Tibial nerve (tissue), 4 donors: Measurements from ENCODE around the gene RPS10. TPM values are rescaled to one million over a fixed set of nuclear protein-coding genes. Genes with fewer than 3 reads are reported as not detected.
"Not testable (repeated sequence)": the region's sequence is repeated elsewhere in the genome, so short reads cannot be mapped to it uniquely, and the experiment has no call there.

Experiments used
- DNase-seq, 2 donors: peaks; one replicate each; pipeline ENCODE4 v3.0.0-alpha.2; 2019; ENCODE audit warnings: low spot score in 2 of 2
- H3K27ac ChIP-seq, 4 donors: fragments of 200-600 bp; sonication (generic) in 3 of 4; one replicate each; pipeline ENCODE4 v1.5.1; 2017 to 2019; ENCODE audit warnings: mild to moderate bottlenecking in 1 of 4
- H3K27me3 ChIP-seq, 2 donors: fragments of 200-600 bp; sonication (generic) in 1 of 2; one replicate each; pipeline versions ENCODE4 v1.5.1 to v1.6.0; 2017 to 2019
- H3K36me3 ChIP-seq, 3 donors: fragments of 200-600 bp; sonication (generic); one replicate each; pipeline ENCODE4 v1.5.1; 2018 to 2019
- H3K4me1 ChIP-seq, 4 donors: fragments of 200-600 bp; sonication (generic) in 3 of 4; one replicate each; pipeline ENCODE4 v1.5.1; 2017 to 2019
- H3K4me3 ChIP-seq, 4 donors: fragments of 200-600 bp; sonication (generic) in 3 of 4; one replicate each; pipeline ENCODE4 v1.5.1; 2017 to 2019; ENCODE audit warnings: mild to moderate bottlenecking in 1 of 4, moderate library complexity in 1 of 4
- H3K9me3 ChIP-seq, 4 donors: fragments of 200-600 bp; sonication (generic) in 3 of 4; one replicate each; pipeline ENCODE4 v1.5.1; 2017 to 2019
- EP300 ChIP-seq, 2 donors: sonication (generic); formaldehyde crosslinking; IDR thresholded peaks; one replicate each; pipeline ENCODE4 v1.6.1; 2017; ENCODE audit warnings: antibody characterized with exemption in 2 of 2, mild to moderate bottlenecking in 1 of 2
- POLR2A ChIP-seq, 2 donors: fragments of 450-650 bp; IDR thresholded peaks; one replicate each; pipeline ENCODE4 v1.6.1; 2017; ENCODE audit warnings: antibody characterized with exemption in 2 of 2, mild to moderate bottlenecking in 2 of 2, moderate library complexity in 2 of 2
- WGBS, 2 donors: methylation state at CpG; one replicate each; pipeline ENCODE4 v1.1.5; 2018; 5-methylcytosine and 5-hydroxymethylcytosine counted together
- total RNA-seq, 4 donors: library from RNA; depleted of rRNA; stranded (reverse); fragments of >200 nt; gene quantifications; one replicate each; pipeline ENCODE4 v1.1.0, GENCODE V29; 2016
- TF ChIP-seq, protein P1 (sequence below), 5 experiments: fragments of 200-600 bp in 3 of 5; fragments of 450-650 bp in 2 of 5; sonication (generic) in 3 of 5; IDR thresholded peaks; one replicate each; pipeline ENCODE4 v1.5.1; 2016 to 2019; ENCODE audit warnings: antibody characterized with exemption in 5 of 5, mild to moderate bottlenecking in 3 of 5, moderate library complexity in 2 of 5

Gene RPS10
- total RNA-seq, 4 donors from 2014 or later, result 1,731 to 2,603 (median 2,031) TPM

DNA sequence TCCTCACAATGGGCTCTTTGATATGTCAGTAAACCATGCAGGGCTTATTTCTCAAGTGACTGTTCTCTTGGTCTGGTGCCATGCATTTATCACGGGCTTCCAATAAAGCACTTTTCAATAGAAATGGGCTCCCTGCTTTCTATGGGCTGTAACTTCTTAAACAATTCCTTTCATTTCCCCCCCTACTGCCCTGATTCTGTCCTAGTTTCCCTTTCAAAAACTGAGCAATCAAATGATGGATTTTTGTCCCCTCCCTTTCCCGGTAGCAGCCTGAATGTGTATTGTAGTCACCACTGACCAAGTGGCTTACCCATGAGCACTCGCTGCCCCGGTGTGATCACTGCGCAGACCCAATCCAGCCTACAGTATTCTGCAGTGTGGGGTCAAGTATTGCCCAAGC, 13.9 kb downstream of the RPS10 start:
- TF ChIP-seq EP300 (IDR thresholded peaks at IDR 0.05) (peak; percentile 49 to 79), POLR2A (IDR thresholded peaks at IDR 0.05) (peak in 1 of 2 donors; percentile 16)
- TF ChIP-seq, protein P1, sequence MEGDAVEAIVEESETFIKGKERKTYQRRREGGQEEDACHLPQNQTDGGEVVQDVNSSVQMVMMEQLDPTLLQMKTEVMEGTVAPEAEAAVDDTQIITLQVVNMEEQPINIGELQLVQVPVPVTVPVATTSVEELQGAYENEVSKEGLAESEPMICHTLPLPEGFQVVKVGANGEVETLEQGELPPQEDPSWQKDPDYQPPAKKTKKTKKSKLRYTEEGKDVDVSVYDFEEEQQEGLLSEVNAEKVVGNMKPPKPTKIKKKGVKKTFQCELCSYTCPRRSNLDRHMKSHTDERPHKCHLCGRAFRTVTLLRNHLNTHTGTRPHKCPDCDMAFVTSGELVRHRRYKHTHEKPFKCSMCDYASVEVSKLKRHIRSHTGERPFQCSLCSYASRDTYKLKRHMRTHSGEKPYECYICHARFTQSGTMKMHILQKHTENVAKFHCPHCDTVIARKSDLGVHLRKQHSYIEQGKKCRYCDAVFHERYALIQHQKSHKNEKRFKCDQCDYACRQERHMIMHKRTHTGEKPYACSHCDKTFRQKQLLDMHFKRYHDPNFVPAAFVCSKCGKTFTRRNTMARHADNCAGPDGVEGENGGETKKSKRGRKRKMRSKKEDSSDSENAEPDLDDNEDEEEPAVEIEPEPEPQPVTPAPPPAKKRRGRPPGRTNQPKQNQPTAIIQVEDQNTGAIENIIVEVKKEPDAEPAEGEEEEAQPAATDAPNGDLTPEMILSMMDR (IDR thresholded peaks at IDR 0.05), result no peak

DNA sequence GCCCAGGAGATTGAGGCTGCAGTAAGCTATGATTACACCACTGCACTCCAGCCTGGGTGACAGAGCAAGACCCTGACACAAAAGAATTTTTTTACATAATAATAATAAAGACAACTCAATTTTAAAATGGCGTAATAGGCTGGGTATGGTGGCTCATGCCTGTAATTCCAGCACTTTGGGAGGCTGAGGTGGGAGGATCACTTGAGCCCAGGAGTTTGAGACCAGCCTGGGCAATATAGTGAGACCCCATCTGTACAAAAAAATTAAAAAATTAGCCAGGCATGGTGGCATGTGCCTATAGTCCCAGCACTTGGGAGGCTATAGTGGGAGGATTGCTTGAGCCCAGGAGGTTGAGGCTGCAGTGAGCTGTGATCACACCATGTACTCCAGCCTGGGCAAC, 18.0 kb downstream of the RPS10 start:
- Histone ChIP-seq H3K27ac (peak overlapping the region in 1 of 4 donors; percentile 90), H3K4me1 (peaks cover 0 to 27% (median 17%) of the 10 kb centered on the region in 4 donors)
- H3K9me3 ChIP-seq, H3K27me3 ChIP-seq, H3K4me3 ChIP-seq, DNase-seq, H3K36me3 ChIP-seq: not testable (repeated sequence)
- WGBS, 2 donors, result 100% methylated on average over 1 of the region's 1 CpG

More for the DNA sequence above, 13.9 kb downstream of the RPS10 start:
- Histone ChIP-seq H3K4me3 (no peak overlapping the region), H3K36me3 (peaks cover 0 to 12% (median 0%) of the 10 kb centered on the region in 3 donors), H3K27ac (peak overlapping the region; percentile 73 to 90 (median 80)), H3K27me3 (no peaks in the 10 kb centered on the region), H3K9me3 (no peaks in the 10 kb centered on the region), H3K4me1 (peaks cover 0 to 53% (median 32%) of the 10 kb centered on the region in 4 donors)
- DNase-seq, result no peak
- WGBS, 2 donors, result 34 to 38% methylated on average over 5 of the region's 5 CpGs

DNA sequence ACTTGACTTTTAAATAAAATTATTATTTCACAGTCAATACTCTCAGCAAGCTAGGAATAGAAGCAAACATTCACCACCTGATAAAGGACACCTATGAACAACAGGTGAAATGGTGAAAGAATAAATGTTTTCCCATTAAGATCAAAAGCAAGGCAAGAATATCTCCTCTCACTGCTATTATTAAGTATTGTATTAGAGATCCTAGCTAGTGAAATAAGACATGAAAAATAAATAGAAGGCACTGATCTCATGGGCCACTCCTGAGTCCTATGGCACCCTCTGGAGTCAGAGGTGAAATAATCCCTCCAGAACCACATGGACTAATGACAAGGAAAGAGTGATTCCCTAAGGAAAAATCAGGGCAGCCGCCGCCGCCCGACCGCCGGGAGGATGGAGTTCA, 29.4 kb downstream of the RPS10 start:
- no peak for DNase-seq
- 94 to 97% methylated on average over 6 of the region's 6 CpGs for WGBS, 2 donors
- no peak overlapping the region for H3K27ac ChIP-seq

DNA sequence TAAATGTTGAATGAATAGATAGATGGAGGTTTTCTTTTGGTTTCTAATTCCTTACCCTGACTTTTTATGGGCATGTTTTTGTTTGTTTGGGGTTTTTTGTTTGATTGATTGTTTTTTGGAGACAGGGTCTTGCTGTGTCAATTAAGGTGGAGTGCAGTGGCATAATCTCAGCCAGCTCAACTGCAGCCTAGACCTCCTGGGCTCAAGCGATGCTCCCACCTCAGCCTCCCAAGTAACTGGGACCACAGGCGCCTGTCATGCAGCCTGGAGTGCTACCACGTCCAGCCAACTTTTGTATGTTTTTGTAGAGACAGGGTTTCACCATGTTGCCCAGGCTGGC, 31.9 kb downstream of the RPS10 start:
- no peak overlapping the region for H3K4me3 ChIP-seq
- peak overlapping the region; percentile 67 to 99 (median 92) for H3K27ac ChIP-seq
- no peaks in the 10 kb centered on the region for H3K27me3 ChIP-seq
- DNase-seq, result no peak
- peaks cover 0 to 5% (median 0%) of the 10 kb centered on the region in 4 donors for H3K9me3 ChIP-seq
- no peaks in the 10 kb centered on the region for H3K36me3 ChIP-seq
- TF ChIP-seq POLR2A (IDR thresholded peaks at IDR 0.05) (no peak), EP300 (IDR thresholded peaks at IDR 0.05) (no peak)
- TF ChIP-seq, protein P1 (IDR thresholded peaks at IDR 0.05), result no peak
- peaks cover 0 to 42% (median 12%) of the 10 kb centered on the region in 4 donors for H3K4me1 ChIP-seq
- WGBS, 2 donors, result 79 to 90% methylated on average over 3 of the region's 3 CpGs

More for the DNA sequence above, 29.4 kb downstream of the RPS10 start:
- TF ChIP-seq, protein P1 (IDR thresholded peaks at IDR 0.05), result no peak
- TF ChIP-seq EP300 (IDR thresholded peaks at IDR 0.05), result no peak
- TF ChIP-seq POLR2A (IDR thresholded peaks at IDR 0.05), result no peak
- no peaks in the 10 kb centered on the region for H3K27me3 ChIP-seq
- H3K36me3 ChIP-seq, result no peaks in the 10 kb centered on the region
- peaks cover 0 to 24% (median 11%) of the 10 kb centered on the region in 4 donors for H3K4me1 ChIP-seq
- no peak overlapping the region for H3K4me3 ChIP-seq
- H3K9me3 ChIP-seq, result peaks cover 0 to 5% (median 0%) of the 10 kb centered on the region in 4 donors

DNA sequence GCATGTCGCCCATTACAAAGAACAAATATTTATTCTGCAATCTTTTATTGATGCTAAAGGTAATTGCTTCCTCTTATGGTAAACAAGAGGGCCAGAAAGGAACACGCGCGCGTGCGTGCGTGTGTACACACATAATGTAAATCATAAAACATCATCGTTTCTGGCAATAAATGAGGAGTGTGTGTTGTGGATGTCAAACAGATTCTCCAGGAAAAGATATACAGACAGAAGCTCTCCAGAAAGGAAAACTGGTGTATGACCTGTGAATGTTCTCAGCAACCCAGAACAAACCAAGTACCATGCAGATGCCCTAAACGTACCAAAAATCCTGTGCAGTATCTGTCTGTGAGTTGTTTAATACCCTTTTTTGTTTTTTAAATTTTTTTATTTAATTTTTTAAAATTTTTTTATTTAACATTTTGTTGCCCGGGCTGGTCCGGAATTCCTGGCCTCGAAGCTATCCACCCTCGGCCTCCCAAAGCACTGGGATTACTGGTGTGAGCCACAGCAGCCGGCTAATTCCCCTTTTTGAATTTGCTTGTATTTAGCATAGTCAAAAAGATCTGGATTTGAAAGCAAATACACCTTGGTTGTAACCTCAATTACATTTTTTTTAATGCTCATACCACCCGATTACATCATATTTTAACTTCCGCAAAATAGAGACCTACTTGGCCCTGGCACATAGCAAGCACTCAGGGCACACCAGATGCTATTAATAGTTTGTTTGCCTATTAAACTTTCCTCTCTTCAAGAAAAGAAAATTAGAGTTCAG, 32.5 kb downstream of the RPS10 start:
- H3K4me1 ChIP-seq, result peaks cover 0 to 48% (median 14%) of the 10 kb centered on the region in 4 donors
- no peaks in the 10 kb centered on the region for H3K36me3 ChIP-seq
- DNase-seq, result no peak
- no peaks in the 10 kb centered on the region for H3K27me3 ChIP-seq
- peak overlapping the region; percentile 89 to 99 (median 96) for H3K4me3 ChIP-seq
- 31 to 37% methylated on average over 16 of the region's 16 CpGs for WGBS, 2 donors
- TF ChIP-seq POLR2A (IDR thresholded peaks at IDR 0.05), result no peak
- TF ChIP-seq, protein P1 (IDR thresholded peaks at IDR 0.05), result no peak
- TF ChIP-seq EP300 (IDR thresholded peaks at IDR 0.05), result no peak
- peaks cover 0 to 5% (median 0%) of the 10 kb centered on the region in 4 donors for H3K9me3 ChIP-seq
- H3K27ac ChIP-seq, result peak overlapping the region; percentile 91 to 99 (median 94)
